Mesenchymal stem cell (in vitro differentiated cells and primary cell): ENCODE measurements around the gene COX6A1.
A peak's percentile ranks its signal among the peaks of the same experiment; 100 is the strongest.

ENCODE experiments used
- DNase-seq: peaks from one replicate; pipeline ENCODE4 v3.0.0-alpha.2; 2013
- H2AFZ ChIP-seq: one replicate; pipeline ENCODE4 v1.6.1; 2013; ENCODE audit warnings: low read depth, mild to moderate bottlenecking, control low read depth, inconsistent platforms, low read length, moderate library complexity
- H2AK5ac ChIP-seq: 2 replicates; pipeline ENCODE4 v1.6.1; 2013; ENCODE audit warnings: low read length, moderate library complexity, mild to moderate bottlenecking, inconsistent platforms; ENCODE audit not compliant: severe bottlenecking
- H2BK120ac ChIP-seq: one replicate; pipeline ENCODE4 v1.6.1; 2013; ENCODE audit warnings: low read depth, mild to moderate bottlenecking, inconsistent platforms, low read length, moderate library complexity
- H2BK12ac ChIP-seq, 2 experiments: one replicate each; pipeline ENCODE4 v1.6.1; 2013; ENCODE audit warnings: inconsistent platforms in 2 of 2, low read length in 2 of 2, mild to moderate bottlenecking in 2 of 2, moderate library complexity in 2 of 2, control low read depth in 1 of 2
- H2BK15ac ChIP-seq: one replicate; pipeline ENCODE4 v1.6.1; 2013; ENCODE audit warnings: mild to moderate bottlenecking, low read depth, inconsistent platforms; ENCODE audit not compliant: poor library complexity, severe bottlenecking
- H2BK5ac ChIP-seq: 2 replicates; pipeline ENCODE4 v1.6.1; 2013; ENCODE audit warnings: low read depth, mild to moderate bottlenecking, low read length, control low read depth, inconsistent platforms; ENCODE audit not compliant: poor library complexity, severe bottlenecking
- H3K14ac ChIP-seq, 2 experiments: one replicate each; pipeline ENCODE4 v1.6.1; 2013; ENCODE audit warnings: inconsistent platforms in 2 of 2, low read length in 2 of 2, control low read depth in 1 of 2, mild to moderate bottlenecking in 1 of 2, moderate library complexity in 1 of 2
- H3K18ac ChIP-seq, 2 experiments: one replicate each; pipeline ENCODE4 v1.6.1; 2013; ENCODE audit warnings: inconsistent platforms in 2 of 2, low read length in 2 of 2, control low read depth in 1 of 2, low read depth in 1 of 2, mild to moderate bottlenecking in 1 of 2
- H3K23ac ChIP-seq, 2 experiments: one replicate each; pipeline ENCODE4 v1.6.1; 2013; ENCODE audit warnings: inconsistent platforms in 2 of 2, low read length in 2 of 2, mild to moderate bottlenecking in 2 of 2, moderate library complexity in 2 of 2, control low read depth in 1 of 2
- H3K27ac ChIP-seq: 2 replicates; pipeline ENCODE4 v1.5.1; 2013; ENCODE audit warnings: mild to moderate bottlenecking, moderate library complexity, low read length, control low read depth, inconsistent platforms; ENCODE audit not compliant: poor library complexity, severe bottlenecking
- H3K27me3 ChIP-seq, 2 experiments: 2 replicates each; pipeline versions ENCODE4 v1.6.1 to v1.7.0; 2013; ENCODE audit warnings: low read length in 2 of 2, mild to moderate bottlenecking in 2 of 2, moderate library complexity in 2 of 2, control low read depth in 1 of 2, inconsistent platforms in 1 of 2; ENCODE audit not compliant: control insufficient read depth in 1 of 2, insufficient read depth in 1 of 2
- H3K36me3 ChIP-seq, 2 experiments: 2 replicates each; pipeline versions ENCODE4 v1.6.1 to v1.7.0; 2013; ENCODE audit warnings: low read length in 2 of 2, control low read depth in 1 of 2, inconsistent platforms in 1 of 2, low read depth in 1 of 2, mild to moderate bottlenecking in 1 of 2; ENCODE audit not compliant: insufficient read depth in 2 of 2, control insufficient read depth in 1 of 2
- H3K4ac ChIP-seq, 2 experiments: one replicate each; pipeline ENCODE4 v1.6.1; 2013; ENCODE audit warnings: inconsistent platforms in 2 of 2, low read length in 2 of 2, mild to moderate bottlenecking in 2 of 2, moderate library complexity in 2 of 2, control low read depth in 1 of 2, low read depth in 1 of 2
- H3K4me1 ChIP-seq: 2 replicates; pipeline ENCODE4 v1.6.1; 2013; ENCODE audit warnings: low read depth, low read length, control low read depth; ENCODE audit not compliant: control insufficient read depth, insufficient read depth
- H3K4me2 ChIP-seq: 2 replicates; pipeline ENCODE4 v1.6.1; 2013; ENCODE audit warnings: low read length, mild to moderate bottlenecking, inconsistent platforms; ENCODE audit not compliant: poor library complexity, severe bottlenecking
- H3K4me3 ChIP-seq, 2 experiments: 2 replicates each; pipeline versions ENCODE4 v1.5.1 to v1.7.0; 2013; ENCODE audit warnings: low read length in 2 of 2, mild to moderate bottlenecking in 2 of 2, control low read depth in 1 of 2, low read depth in 1 of 2; ENCODE audit not compliant: insufficient read depth in 1 of 2
- H3K79me1 ChIP-seq: replicated peaks from 2 replicates; pipeline ENCODE4 v1.6.1; 2013; ENCODE audit warnings: mild to moderate bottlenecking, control low read depth, low read length, inconsistent platforms; ENCODE audit not compliant: poor library complexity, severe bottlenecking
- H3K9ac ChIP-seq: 2 replicates; pipeline ENCODE4 v1.7.0; 2013; ENCODE audit warnings: mild to moderate bottlenecking, low read length, moderate library complexity
- H3K9me3 ChIP-seq: 2 replicates; pipeline ENCODE4 v1.7.0; 2013; ENCODE audit warnings: mild to moderate bottlenecking, low read length; ENCODE audit not compliant: control insufficient read depth
- H4K8ac ChIP-seq: one replicate; pipeline ENCODE4 v1.6.1; 2013; ENCODE audit warnings: inconsistent platforms, mild to moderate bottlenecking, low read length, moderate library complexity
- H4K91ac ChIP-seq: one replicate; pipeline ENCODE4 v1.6.1; 2013; ENCODE audit warnings: mild to moderate bottlenecking, low read length, inconsistent platforms
- WGBS: methylation state at CpG from one replicate; pipeline ENCODE4 v1.1.7; 2013; ENCODE audit warnings: mixed read lengths; 5-methylcytosine and 5-hydroxymethylcytosine counted together

The COX6A1 gene

DNA sequence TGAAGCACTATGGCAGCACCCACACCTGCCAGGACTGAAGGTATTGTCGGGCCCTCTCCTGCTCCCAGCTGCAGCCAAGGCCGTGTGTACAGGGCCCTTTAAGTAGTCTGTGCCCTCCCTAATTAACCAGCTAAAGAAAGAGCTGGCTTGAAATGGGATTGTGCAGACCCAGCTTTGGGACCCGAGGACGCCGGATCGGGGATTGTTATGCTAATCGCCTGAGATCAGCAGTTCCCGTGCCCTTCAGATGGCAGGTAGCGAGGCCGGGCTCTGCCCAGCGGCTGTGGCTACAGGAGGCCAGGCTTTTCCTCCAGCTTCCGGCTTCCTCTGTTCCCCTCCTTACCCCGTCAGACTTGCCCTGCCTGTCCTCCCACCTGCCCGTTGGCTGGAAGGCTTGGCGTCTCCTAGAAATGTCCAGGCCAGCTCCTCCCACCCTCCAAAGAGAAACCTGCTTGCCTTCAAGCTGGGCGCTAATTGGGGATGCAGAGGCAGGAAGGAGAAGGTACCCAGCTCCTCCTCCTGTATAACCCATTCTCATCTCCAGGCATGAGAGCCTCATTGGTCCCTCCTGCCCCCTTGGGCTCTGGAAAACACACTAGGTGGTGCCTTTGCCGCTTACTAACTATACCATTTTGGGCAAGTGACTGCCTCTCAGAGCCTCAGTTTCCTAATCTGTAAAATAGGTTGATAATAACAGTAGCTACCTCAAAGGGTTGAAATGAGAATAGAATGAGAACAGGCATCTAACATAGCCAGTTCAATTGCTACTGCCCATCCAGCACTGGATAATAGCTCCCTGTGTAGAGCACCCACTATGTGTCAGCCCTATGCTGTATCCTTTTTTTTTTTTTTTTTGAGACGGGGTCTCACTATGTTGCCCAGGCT, 43.2 kb upstream of the COX6A1 start:
- Histone ChIP-seq H3K9ac (no peak overlapping the region), H3K4me2 (no peak overlapping the region), H2AFZ (no peak overlapping the region), H3K79me1 (no peaks in the 10 kb centered on the region), H2BK12ac (no peak overlapping the region), H3K4ac (no peak overlapping the region), H3K27ac (no peak overlapping the region), H3K9me3 (no peaks in the 10 kb centered on the region), H2AK5ac (no peak overlapping the region), H3K14ac (no peak overlapping the region), H4K8ac (no peak overlapping the region), H4K91ac (no peak overlapping the region), H3K36me3 (no peaks in the 10 kb centered on the region), H3K4me3 (no peak overlapping the region), H2BK15ac (no peak overlapping the region), H3K27me3 (peaks cover 31 to 70% of the 10 kb centered on the region in 2 experiments), H2BK120ac (no peak overlapping the region), H3K4me1 (no peaks in the 10 kb centered on the region), H3K18ac (no peak overlapping the region), H2BK5ac (no peak overlapping the region), H3K23ac (no peak overlapping the region)
- no peak for DNase-seq
- 33% methylated on average over 18 of the region's 18 CpGs for WGBS

DNA sequence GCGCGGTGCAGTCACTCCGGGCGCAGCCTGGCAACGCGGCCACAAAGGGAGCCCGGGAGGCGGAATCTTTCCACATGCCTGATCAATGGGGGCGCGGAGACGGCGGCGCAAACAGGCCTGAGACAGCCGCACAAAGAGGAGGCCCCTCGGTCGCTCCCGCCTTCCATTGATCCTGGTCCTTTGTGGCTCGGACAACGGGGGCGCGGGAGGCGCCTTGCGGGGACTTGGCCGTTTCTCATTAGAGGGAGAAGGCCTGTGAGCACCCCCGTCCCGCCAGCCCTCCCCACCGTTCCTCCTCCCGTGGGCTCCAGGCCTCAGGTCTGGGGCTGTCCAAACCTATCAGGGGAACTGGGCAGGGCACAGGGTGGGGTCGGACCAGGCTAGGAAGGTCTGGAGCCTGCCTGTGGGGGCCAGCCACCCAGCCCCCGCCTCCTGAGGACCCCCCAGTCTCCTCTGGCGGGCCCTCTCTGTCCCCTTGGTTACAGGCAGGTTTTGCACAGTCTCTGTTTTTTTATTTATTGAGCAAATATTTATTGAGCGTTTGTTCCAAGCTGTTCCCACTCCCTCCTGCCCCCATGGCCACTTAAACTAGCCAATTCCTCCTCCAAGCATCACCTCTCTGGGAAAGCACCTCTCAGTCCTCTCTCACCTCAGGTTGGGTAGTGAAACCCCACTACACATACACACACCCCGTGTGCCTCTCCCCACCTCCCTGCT, 39.9 kb upstream of the COX6A1 start:
- Histone ChIP-seq H3K79me1 (no peaks in the 10 kb centered on the region), H3K36me3 (no peaks in the 10 kb centered on the region), H3K9ac (no peak overlapping the region), H3K14ac (no peak overlapping the region), H3K18ac (no peak overlapping the region), H3K4me3 (no peak overlapping the region), H3K4me1 (no peaks in the 10 kb centered on the region), H3K9me3 (no peaks in the 10 kb centered on the region), H4K8ac (no peak overlapping the region), H3K27ac (no peak overlapping the region), H2AK5ac (no peak overlapping the region), H4K91ac (peak overlapping the region; percentile 50), H3K23ac (no peak overlapping the region), H3K4me2 (no peak overlapping the region), H2BK15ac (no peak overlapping the region), H2BK5ac (no peak overlapping the region), H2AFZ (no peak overlapping the region), H2BK120ac (no peak overlapping the region), H3K27me3 (peaks cover 29 to 56% of the 10 kb centered on the region in 2 experiments), H3K4ac (no peak overlapping the region), H2BK12ac (no peak overlapping the region)
- DNase-seq = no peak
- 87% methylated on average over 32 of the region's 33 CpGs for WGBS

DNA sequence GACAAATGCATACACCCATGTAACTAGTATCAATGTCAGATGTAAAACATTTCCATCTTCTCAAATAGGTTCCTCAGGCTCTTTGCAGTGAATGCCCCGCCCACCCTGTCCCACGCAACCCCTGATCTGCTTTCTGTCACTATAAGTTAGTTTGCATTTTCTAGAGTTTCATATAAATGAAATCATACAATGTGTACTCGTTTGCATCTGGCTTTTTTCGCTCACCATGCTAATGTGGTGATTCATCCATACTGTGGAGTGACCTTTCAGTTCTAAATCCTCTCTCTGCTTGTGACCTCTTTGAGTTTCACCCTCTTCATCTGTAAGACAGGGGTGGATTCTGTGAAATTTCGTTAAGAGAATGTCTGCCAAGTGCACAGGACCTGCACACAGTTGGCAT, 38.4 kb upstream of the COX6A1 start:
- 33% methylated on average over 3 of the region's 5 CpGs for WGBS

DNA sequence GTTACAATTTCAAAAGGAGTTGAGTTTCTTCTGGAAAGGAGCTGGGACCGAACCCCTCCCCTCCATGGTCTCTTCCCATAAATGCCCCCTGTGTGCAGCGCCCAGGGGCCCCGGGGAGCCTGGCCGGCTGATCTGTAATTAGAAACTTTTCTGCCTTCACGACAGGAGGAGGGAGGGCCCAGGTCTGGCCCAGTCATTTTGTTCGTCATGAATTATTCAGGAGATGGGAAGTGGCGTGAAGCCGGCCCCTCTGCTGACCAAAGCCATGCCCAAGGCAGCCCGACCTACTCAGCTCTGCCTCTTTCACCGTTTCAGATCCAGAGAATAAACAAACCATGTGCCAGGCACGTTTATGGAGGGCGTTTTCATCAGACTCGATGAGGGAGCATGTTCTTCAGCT, 35.7 kb upstream of the COX6A1 start:
- no peak for DNase-seq
- 24% methylated on average over 12 of the region's 13 CpGs for WGBS
- no peak overlapping the region for H3K27ac ChIP-seq
- H4K8ac ChIP-seq = peak overlapping the region; percentile 0
- no peak overlapping the region for H2BK15ac ChIP-seq
- H3K4me1 ChIP-seq = no peaks in the 10 kb centered on the region
- no peak overlapping the region for H3K4me3 ChIP-seq
- H3K79me1 ChIP-seq = no peaks in the 10 kb centered on the region
- H3K23ac ChIP-seq = no peak overlapping the region
- no peak overlapping the region for H2AFZ ChIP-seq
- no peak overlapping the region for H3K4ac ChIP-seq
- no peak overlapping the region for H2BK120ac ChIP-seq
- H3K18ac ChIP-seq = peak overlapping the region in 1 of 2 experiments; percentile 5
- H4K91ac ChIP-seq = no peak overlapping the region
- peaks cover 11 to 37% of the 10 kb centered on the region in 2 experiments for H3K27me3 ChIP-seq
- H3K9ac ChIP-seq = no peak overlapping the region
- no peak overlapping the region for H2AK5ac ChIP-seq
- H3K36me3 ChIP-seq = no peaks in the 10 kb centered on the region
- no peak overlapping the region for H3K14ac ChIP-seq
- H2BK12ac ChIP-seq = peak overlapping the region in 1 of 2 experiments; percentile 47
- no peak overlapping the region for H3K4me2 ChIP-seq
- no peak overlapping the region for H2BK5ac ChIP-seq
- no peaks in the 10 kb centered on the region for H3K9me3 ChIP-seq

More for the DNA sequence above, 38.4 kb upstream of the COX6A1 start:
- H3K23ac ChIP-seq = no peak overlapping the region
- no peaks in the 10 kb centered on the region for H3K36me3 ChIP-seq
- no peak overlapping the region for H2BK120ac ChIP-seq
- no peak overlapping the region for H3K27ac ChIP-seq
- no peak overlapping the region for H2AK5ac ChIP-seq
- no peak overlapping the region for H3K4ac ChIP-seq
- peak; percentile 89 for DNase-seq
- no peaks in the 10 kb centered on the region for H3K4me1 ChIP-seq
- no peak overlapping the region for H2BK15ac ChIP-seq
- no peaks in the 10 kb centered on the region for H3K9me3 ChIP-seq
- H3K18ac ChIP-seq = no peak overlapping the region
- no peak overlapping the region for H2BK5ac ChIP-seq
- no peak overlapping the region for H4K91ac ChIP-seq
- no peak overlapping the region for H3K4me2 ChIP-seq
- no peaks in the 10 kb centered on the region for H3K79me1 ChIP-seq
- peaks cover 22 to 53% of the 10 kb centered on the region in 2 experiments for H3K27me3 ChIP-seq
- no peak overlapping the region for H3K9ac ChIP-seq
- H2AFZ ChIP-seq = no peak overlapping the region
- no peak overlapping the region for H2BK12ac ChIP-seq
- no peak overlapping the region for H3K4me3 ChIP-seq
- no peak overlapping the region for H3K14ac ChIP-seq
- no peak overlapping the region for H4K8ac ChIP-seq
